Measurements from ENCODE around the gene C15orf40.

The C15orf40 gene

GRCh38 chr15:82992436-82992998 is 18.9 kb downstream of the C15orf40 start:
- no peak for FAIRE-seq

GRCh38 chr15:82986442-82986780 is 25.0 kb downstream of the C15orf40 start:
- FAIRE-seq, result no peak

GRCh38 chr15:82985688-82986441 is 25.6 kb downstream of the C15orf40 start, which contains the start of gene RAMAC:
Gene RAMAC (plus strand): TSS chr15:82986210. CDS start chr15:82989019, 2,809 bp downstream.
- FAIRE-seq, result peak; percentile 53

GRCh38 chr15:82980981-82981380 is 30.5 kb downstream of the C15orf40 start:
- no peak for FAIRE-seq

GRCh38 chr15:82979726-82980125 is 31.7 kb downstream of the C15orf40 start:
- FAIRE-seq, result no peak

GRCh38 chr15:82978438-82978837 is 33.0 kb downstream of the C15orf40 start:
- FAIRE-seq, result no peak

GRCh38 chr15:82977076-82977475 is 34.4 kb downstream of the C15orf40 start:
- no peak for FAIRE-seq

GRCh38 chr15:82972990-82973389 is 38.4 kb downstream of the C15orf40 start:
- FAIRE-seq, result no peak

- FAIRE-seq, result no peak
These were observed 40.0 kb downstream of the C15orf40 start for GRCh38 chr15:82971218-82971984.

GRCh38 chr15:82970696-82971095 is 40.7 kb downstream of the C15orf40 start:
- FAIRE-seq, result no peak

- no peak for FAIRE-seq
These were observed 41.3 kb downstream of the C15orf40 start for GRCh38 chr15:82970078-82970686.

- FAIRE-seq, result no peak
These were observed 42.1 kb downstream of the C15orf40 start for GRCh38 chr15:82969353-82969752.

- no peak for FAIRE-seq
These were observed 43.4 kb downstream of the C15orf40 start for GRCh38 chr15:82968066-82968465.

- no peak for FAIRE-seq
These were observed 44.8 kb downstream of the C15orf40 start for GRCh38 chr15:82966671-82967071.

- FAIRE-seq, result no peak
These were observed 46.5 kb downstream of the C15orf40 start for GRCh38 chr15:82964890-82965289.

- no peak for FAIRE-seq
These were observed 47.7 kb downstream of the C15orf40 start for GRCh38 chr15:82963471-82964341.

GRCh38 chr15:82960766-82961165 is 50.7 kb downstream of the C15orf40 start:
- FAIRE-seq, result no peak

- FAIRE-seq, result no peak
These were observed 52.0 kb downstream of the C15orf40 start for GRCh38 chr15:82959423-82959822.

- FAIRE-seq, result no peak
These were observed 52.8 kb downstream of the C15orf40 start for GRCh38 chr15:82958638-82959037.

GRCh38 chr15:82952158-82953081 is 59.0 kb downstream of the C15orf40 start, which contains the start of gene HOMER2:
Gene HOMER2 (minus strand): TSS chr15:82952720. CDS start chr15:82952535, 185 bp downstream.
- no peak for FAIRE-seq

Data from endometrium (tissue), 2 donors.